ENCODE data around the gene ANKRD29. TPM values are rescaled to one million over a fixed set of nuclear protein-coding genes. Genes with fewer than 3 reads are reported as not detected.

Gene ANKRD29
- total and polyA plus RNA-seq, 7 donors: 0.57 to 2.1 (median 1.1) TPM

GRCh38 chr18:23556145-23556780, 106.4 kb downstream of the ANKRD29 start:
- H3K4me1 ChIP-seq: no peaks in the 10 kb centered on the region
- peaks cover 18 to 99% of the 10 kb centered on the region in 2 donors for H3K36me3 ChIP-seq (ENCODE audit: insufficient read depth in 1 of 2, low read depth in 1 of 2)
- no peak for ATAC-seq
- H3K9me3 ChIP-seq: no peaks in the 10 kb centered on the region
- H3K27ac ChIP-seq: no peak overlapping the region
- H3K27me3 ChIP-seq (ENCODE audit: insufficient read depth in 3 of 3, low read length in 2 of 3): no peaks in the 10 kb centered on the region
- TF ChIP-seq, protein P1, sequence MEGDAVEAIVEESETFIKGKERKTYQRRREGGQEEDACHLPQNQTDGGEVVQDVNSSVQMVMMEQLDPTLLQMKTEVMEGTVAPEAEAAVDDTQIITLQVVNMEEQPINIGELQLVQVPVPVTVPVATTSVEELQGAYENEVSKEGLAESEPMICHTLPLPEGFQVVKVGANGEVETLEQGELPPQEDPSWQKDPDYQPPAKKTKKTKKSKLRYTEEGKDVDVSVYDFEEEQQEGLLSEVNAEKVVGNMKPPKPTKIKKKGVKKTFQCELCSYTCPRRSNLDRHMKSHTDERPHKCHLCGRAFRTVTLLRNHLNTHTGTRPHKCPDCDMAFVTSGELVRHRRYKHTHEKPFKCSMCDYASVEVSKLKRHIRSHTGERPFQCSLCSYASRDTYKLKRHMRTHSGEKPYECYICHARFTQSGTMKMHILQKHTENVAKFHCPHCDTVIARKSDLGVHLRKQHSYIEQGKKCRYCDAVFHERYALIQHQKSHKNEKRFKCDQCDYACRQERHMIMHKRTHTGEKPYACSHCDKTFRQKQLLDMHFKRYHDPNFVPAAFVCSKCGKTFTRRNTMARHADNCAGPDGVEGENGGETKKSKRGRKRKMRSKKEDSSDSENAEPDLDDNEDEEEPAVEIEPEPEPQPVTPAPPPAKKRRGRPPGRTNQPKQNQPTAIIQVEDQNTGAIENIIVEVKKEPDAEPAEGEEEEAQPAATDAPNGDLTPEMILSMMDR (IDR thresholded peaks at IDR 0.05): no peak
- WGBS, 3 donors: 94 to 95% (median 94%) methylated on average over 19 of the region's 19 CpGs
- DNase-seq: no peak
- no peak overlapping the region for H3K4me3 ChIP-seq
- intact Hi-C loops (cut with DNase I): no loop called here

GRCh38 chr18:23553887-23554286, 108.8 kb downstream of the ANKRD29 start:
- Histone ChIP-seq H3K36me3 (ENCODE audit: insufficient read depth in 1 of 2, low read depth in 1 of 2) (peaks cover 12 to 97% of the 10 kb centered on the region in 2 donors), H3K9me3 (no peaks in the 10 kb centered on the region), H3K4me3 (no peak overlapping the region), H3K4me1 (no peaks in the 10 kb centered on the region), H3K27me3 (ENCODE audit: insufficient read depth in 3 of 3, low read length in 2 of 3) (no peaks in the 10 kb centered on the region), H3K27ac (no peak overlapping the region)
- DNase-seq (no peak), ATAC-seq (peak in 1 of 4 donors; percentile 26)
- WGBS, 3 donors: 39 to 55% (median 40%) methylated on average over 6 of the region's 6 CpGs
- intact Hi-C loops (cut with DNase I): no loop called here
- TF ChIP-seq, protein P1 (IDR thresholded peaks at IDR 0.05): no peak

- no peak for ATAC-seq
- Histone ChIP-seq H3K4me3 (no peak overlapping the region), H3K27me3 (ENCODE audit: insufficient read depth in 3 of 3, low read length in 2 of 3) (no peaks in the 10 kb centered on the region), H3K4me1 (no peaks in the 10 kb centered on the region), H3K27ac (no peak overlapping the region), H3K36me3 (ENCODE audit: insufficient read depth in 1 of 2, low read depth in 1 of 2) (peaks cover 10 to 97% of the 10 kb centered on the region in 2 donors), H3K9me3 (no peaks in the 10 kb centered on the region)
- no peak for DNase-seq
- intact Hi-C loops (cut with DNase I): no loop called here
- TF ChIP-seq, protein P1 (IDR thresholded peaks at IDR 0.05): no peak
- 83 to 89% (median 85%) methylated on average over 11 of the region's 11 CpGs for WGBS, 3 donors
These were observed 110.2 kb downstream of the ANKRD29 start for GRCh38 chr18:23552505-23552904.

DNA sequence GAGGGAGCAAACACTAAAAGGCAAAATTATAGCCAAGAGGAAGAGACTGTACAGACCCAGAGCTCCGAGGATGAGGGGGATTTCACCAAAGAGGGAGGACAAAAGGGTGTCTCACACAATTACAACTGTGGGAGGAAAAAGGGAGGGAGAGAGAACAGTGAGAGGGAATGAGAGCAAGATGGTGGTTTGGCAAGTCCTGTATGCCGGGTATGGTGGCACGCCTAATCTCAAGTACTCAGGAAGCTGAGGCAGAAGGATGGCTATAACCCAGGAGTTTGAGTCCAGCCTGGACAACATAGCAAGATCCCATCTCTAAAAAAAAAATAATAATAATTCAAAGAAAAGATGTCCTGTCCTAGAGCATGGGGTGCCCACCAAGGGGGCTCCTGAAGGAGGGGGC, 110.7 kb downstream of the ANKRD29 start:
- no peaks in the 10 kb centered on the region for H3K4me1 ChIP-seq
- H3K4me3 ChIP-seq: no peak overlapping the region
- ATAC-seq (no peak), DNase-seq (no peak)
- intact Hi-C loops (cut with DNase I): no loop called here
- no peaks in the 10 kb centered on the region for H3K9me3 ChIP-seq
- TF ChIP-seq, protein P1 (IDR thresholded peaks at IDR 0.05): no peak
- no peaks in the 10 kb centered on the region for H3K27me3 ChIP-seq (ENCODE audit: insufficient read depth in 3 of 3, low read length in 2 of 3)
- WGBS, 3 donors: 38 to 100% (median 65%) methylated on average over 3 of the region's 3 CpGs
- H3K36me3 ChIP-seq (ENCODE audit: insufficient read depth in 1 of 2, low read depth in 1 of 2): peaks cover 10 to 97% of the 10 kb centered on the region in 2 donors
- no peak overlapping the region for H3K27ac ChIP-seq

DNA sequence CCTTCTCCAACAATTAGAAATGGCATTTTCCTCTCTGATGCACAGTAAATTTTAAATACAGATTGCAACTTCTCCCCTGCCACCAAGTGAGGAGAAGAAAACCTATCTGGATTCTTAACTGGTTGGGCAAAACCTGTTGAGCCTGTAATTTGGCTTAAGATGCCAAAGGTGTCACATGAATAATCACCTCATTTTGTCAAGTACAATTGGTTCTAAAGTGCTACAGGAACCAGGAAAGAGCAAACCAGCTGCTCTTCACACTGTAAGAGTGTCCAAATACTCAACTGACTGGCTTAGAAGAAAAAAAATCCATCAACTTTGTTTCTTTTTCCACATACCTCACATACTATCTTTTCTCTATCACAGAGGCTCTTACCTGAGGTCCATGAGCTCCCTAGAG, 111.8 kb downstream of the ANKRD29 start:
- H3K9me3 ChIP-seq: no peaks in the 10 kb centered on the region
- no peak overlapping the region for H3K27ac ChIP-seq
- no peak for DNase-seq
- ATAC-seq: no peak
- no peaks in the 10 kb centered on the region for H3K4me1 ChIP-seq
- peaks cover 10 to 97% of the 10 kb centered on the region in 2 donors for H3K36me3 ChIP-seq (ENCODE audit: insufficient read depth in 1 of 2, low read depth in 1 of 2)
- TF ChIP-seq, protein P1 (IDR thresholded peaks at IDR 0.05): no peak
- H3K27me3 ChIP-seq (ENCODE audit: insufficient read depth in 3 of 3, low read length in 2 of 3): no peaks in the 10 kb centered on the region
- intact Hi-C loops (cut with DNase I): no loop called here
- H3K4me3 ChIP-seq: no peak overlapping the region

Data from psoas muscle (tissue), 8 donors.